ENCODE measurements around the gene APBA2.

The APBA2 gene

GRCh38 chr15:29066310-29066709 is 180.5 kb downstream of the APBA2 start:
- TF ChIP-seq, protein P1, sequence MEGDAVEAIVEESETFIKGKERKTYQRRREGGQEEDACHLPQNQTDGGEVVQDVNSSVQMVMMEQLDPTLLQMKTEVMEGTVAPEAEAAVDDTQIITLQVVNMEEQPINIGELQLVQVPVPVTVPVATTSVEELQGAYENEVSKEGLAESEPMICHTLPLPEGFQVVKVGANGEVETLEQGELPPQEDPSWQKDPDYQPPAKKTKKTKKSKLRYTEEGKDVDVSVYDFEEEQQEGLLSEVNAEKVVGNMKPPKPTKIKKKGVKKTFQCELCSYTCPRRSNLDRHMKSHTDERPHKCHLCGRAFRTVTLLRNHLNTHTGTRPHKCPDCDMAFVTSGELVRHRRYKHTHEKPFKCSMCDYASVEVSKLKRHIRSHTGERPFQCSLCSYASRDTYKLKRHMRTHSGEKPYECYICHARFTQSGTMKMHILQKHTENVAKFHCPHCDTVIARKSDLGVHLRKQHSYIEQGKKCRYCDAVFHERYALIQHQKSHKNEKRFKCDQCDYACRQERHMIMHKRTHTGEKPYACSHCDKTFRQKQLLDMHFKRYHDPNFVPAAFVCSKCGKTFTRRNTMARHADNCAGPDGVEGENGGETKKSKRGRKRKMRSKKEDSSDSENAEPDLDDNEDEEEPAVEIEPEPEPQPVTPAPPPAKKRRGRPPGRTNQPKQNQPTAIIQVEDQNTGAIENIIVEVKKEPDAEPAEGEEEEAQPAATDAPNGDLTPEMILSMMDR (IDR thresholded peaks at IDR 0.05; ENCODE audit: poor library complexity, severe bottlenecking): no peak
- no peaks in the 10 kb centered on the region for H3K4me1 ChIP-seq (ENCODE audit: insufficient read depth, poor library complexity, severe bottlenecking)
- H3K27me3 ChIP-seq (ENCODE audit: insufficient read depth, poor library complexity, severe bottlenecking): no peaks in the 10 kb centered on the region
- no peak for ATAC-seq (ENCODE audit: low read depth)
- no peaks in the 10 kb centered on the region for H3K9me3 ChIP-seq (ENCODE audit: severe bottlenecking)
- no peak overlapping the region for H3K27ac ChIP-seq (ENCODE audit: poor library complexity, severe bottlenecking)
- no peak for DNase-seq (ENCODE audit: low spot score)
- no peak overlapping the region for H3K4me3 ChIP-seq (ENCODE audit: severe bottlenecking)
- no peaks in the 10 kb centered on the region for H3K36me3 ChIP-seq (ENCODE audit: low read depth)

- Histone ChIP-seq H3K4me1 (ENCODE audit: insufficient read depth, poor library complexity, severe bottlenecking) (no peaks in the 10 kb centered on the region), H3K27me3 (ENCODE audit: insufficient read depth, poor library complexity, severe bottlenecking) (no peaks in the 10 kb centered on the region), H3K27ac (ENCODE audit: poor library complexity, severe bottlenecking) (no peak overlapping the region), H3K36me3 (ENCODE audit: low read depth) (no peaks in the 10 kb centered on the region), H3K9me3 (ENCODE audit: severe bottlenecking) (no peaks in the 10 kb centered on the region), H3K4me3 (ENCODE audit: severe bottlenecking) (no peak overlapping the region)
- ATAC-seq (ENCODE audit: low read depth) (no peak), DNase-seq (ENCODE audit: low spot score) (no peak)
- TF ChIP-seq, protein P1 (IDR thresholded peaks at IDR 0.05; ENCODE audit: poor library complexity, severe bottlenecking): no peak
Measured at GRCh38 chr15:29066838-29067237, 181.1 kb downstream of the APBA2 start.

- Histone ChIP-seq H3K4me3 (ENCODE audit: severe bottlenecking) (no peak overlapping the region), H3K27me3 (ENCODE audit: insufficient read depth, poor library complexity, severe bottlenecking) (no peaks in the 10 kb centered on the region), H3K9me3 (ENCODE audit: severe bottlenecking) (no peaks in the 10 kb centered on the region), H3K36me3 (ENCODE audit: low read depth) (no peaks in the 10 kb centered on the region), H3K27ac (ENCODE audit: poor library complexity, severe bottlenecking) (no peak overlapping the region), H3K4me1 (ENCODE audit: insufficient read depth, poor library complexity, severe bottlenecking) (no peaks in the 10 kb centered on the region)
- ATAC-seq (ENCODE audit: low read depth): no peak
- TF ChIP-seq, protein P1 (IDR thresholded peaks at IDR 0.05; ENCODE audit: poor library complexity, severe bottlenecking): no peak
- no peak for DNase-seq (ENCODE audit: low spot score)
Measured at GRCh38 chr15:29067949-29068348, 182.2 kb downstream of the APBA2 start.

GRCh38 chr15:29070471-29071231 is 184.9 kb downstream of the APBA2 start:
- Histone ChIP-seq H3K4me1 (ENCODE audit: insufficient read depth, poor library complexity, severe bottlenecking) (peaks cover 11% of the 10 kb centered on the region), H3K27me3 (ENCODE audit: insufficient read depth, poor library complexity, severe bottlenecking) (no peaks in the 10 kb centered on the region), H3K27ac (ENCODE audit: poor library complexity, severe bottlenecking) (no peak overlapping the region), H3K4me3 (ENCODE audit: severe bottlenecking) (no peak overlapping the region), H3K9me3 (ENCODE audit: severe bottlenecking) (no peaks in the 10 kb centered on the region), H3K36me3 (ENCODE audit: low read depth) (no peaks in the 10 kb centered on the region)
- DNase-seq (ENCODE audit: low spot score): no peak
- no peak for ATAC-seq (ENCODE audit: low read depth)
- TF ChIP-seq, protein P1 (IDR thresholded peaks at IDR 0.05; ENCODE audit: poor library complexity, severe bottlenecking): no peak

DNA sequence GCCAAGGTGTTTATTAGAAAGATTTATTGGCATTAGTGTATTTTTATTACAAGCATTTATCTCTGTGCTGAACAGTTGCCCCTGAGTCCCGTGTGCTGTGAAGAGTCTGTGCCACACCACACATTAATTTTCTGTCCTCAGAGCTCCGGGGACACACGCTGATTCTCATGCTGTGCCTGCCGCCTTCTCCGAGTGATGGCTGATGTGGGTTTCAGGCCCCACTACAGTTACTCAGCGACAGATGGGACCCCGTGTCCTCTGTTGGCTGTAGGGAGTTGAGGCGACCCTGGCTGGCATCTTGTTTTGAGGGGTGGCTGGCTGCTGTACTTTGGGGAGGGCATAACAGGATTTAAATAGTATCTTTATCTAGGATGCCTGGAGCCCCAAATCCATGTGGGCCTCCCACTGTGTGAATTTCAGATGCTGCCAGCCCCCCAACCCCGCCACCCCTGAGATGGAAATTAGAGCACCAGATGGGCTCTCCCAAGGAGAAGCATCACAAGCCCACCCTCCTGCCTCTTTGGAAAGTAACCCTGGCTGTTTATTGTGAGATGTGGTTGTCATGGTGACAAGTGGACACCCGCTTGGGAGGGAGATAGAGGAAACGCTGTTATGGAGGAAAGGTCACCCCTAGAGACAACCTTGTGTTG is 185.6 kb downstream of the APBA2 start:
- Histone ChIP-seq H3K9me3 (ENCODE audit: severe bottlenecking) (no peaks in the 10 kb centered on the region), H3K4me1 (ENCODE audit: insufficient read depth, poor library complexity, severe bottlenecking) (peaks cover 11% of the 10 kb centered on the region), H3K27ac (ENCODE audit: poor library complexity, severe bottlenecking) (no peak overlapping the region), H3K36me3 (ENCODE audit: low read depth) (no peaks in the 10 kb centered on the region), H3K4me3 (ENCODE audit: severe bottlenecking) (no peak overlapping the region), H3K27me3 (ENCODE audit: insufficient read depth, poor library complexity, severe bottlenecking) (no peaks in the 10 kb centered on the region)
- TF ChIP-seq, protein P1 (IDR thresholded peaks at IDR 0.05; ENCODE audit: poor library complexity, severe bottlenecking): no peak
- no peak for ATAC-seq (ENCODE audit: low read depth)
- DNase-seq (ENCODE audit: low spot score): no peak
